ENCODE results near the gene FUT9.
A peak's percentile ranks its signal among the peaks of the same experiment; 100 is the strongest.
"Not testable (repeated sequence)": the region's sequence is repeated elsewhere in the genome, so short reads cannot be mapped to it uniquely, and the experiment has no call there.

FUT9 gene

DNA sequence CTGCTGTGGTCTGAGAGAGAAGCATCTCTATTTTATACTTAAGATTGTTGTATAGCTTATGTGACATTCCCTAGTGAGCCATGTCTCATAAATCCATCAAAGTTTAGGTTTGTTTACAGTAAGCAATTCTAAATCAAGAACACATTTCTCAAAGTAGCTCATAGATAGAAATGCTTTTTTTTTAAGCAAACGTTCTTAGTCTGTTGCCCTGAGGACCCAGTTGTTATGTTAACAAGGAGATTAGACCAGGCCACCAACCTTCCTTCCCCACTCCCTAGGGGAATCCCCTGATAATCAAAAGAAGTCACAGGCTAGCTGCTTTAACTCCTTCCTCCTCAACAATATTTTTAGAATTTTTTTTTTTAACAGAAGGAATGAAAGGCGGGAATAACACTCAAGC lies 169.0 kb downstream of the FUT9 start:
- DNase-seq = no peak

DNA sequence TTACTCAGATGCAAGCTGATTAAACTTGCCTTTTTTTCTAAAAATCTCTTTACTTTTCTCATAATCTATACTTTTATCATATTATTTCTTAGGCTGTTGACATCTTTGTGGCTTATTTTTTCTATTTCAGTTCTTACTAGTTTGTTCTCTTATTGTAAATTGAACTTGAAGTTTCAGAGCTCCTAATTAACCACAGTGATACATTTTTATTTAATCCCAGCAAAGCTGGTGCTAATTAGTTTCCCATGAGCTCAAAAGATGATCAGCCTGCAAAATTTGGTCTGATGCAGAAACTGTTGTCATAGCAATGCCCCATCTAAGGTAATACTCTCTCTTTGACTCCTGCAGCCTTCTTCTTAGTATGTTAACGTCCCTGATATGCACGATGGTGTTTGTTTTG lies 170.3 kb downstream of the FUT9 start:
- no peak for DNase-seq

DNA sequence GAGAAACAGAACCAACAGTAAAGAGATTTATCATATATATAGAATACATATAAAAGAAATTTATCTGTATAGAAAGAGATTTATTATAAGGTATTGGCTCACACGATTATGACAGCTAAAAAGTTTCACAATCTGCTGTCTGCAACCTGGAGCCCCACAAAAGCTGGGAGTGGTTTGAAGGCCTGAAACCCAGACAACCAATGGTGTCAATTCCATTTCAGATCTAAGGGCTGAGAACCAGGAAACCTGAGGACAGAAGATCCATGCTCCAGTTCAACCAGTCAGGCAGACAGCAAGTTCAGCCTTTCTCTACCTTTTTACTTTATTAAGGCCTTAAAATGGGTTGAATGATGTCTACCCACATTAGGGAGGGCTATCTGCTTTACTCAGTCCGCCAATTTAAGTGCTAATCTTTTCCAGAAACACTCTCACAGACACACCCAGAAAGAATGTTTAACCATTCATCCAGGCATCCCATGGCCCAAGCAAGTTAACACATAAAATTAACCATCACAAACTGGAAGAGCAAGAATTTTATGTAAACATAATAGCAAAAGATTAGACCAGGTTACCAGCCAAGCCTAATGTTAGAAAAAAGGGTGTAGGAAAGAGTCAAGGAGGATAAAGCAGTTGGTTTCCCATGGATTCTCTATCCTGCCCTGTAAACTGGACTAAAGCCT lies 170.9 kb downstream of the FUT9 start:
- no peak for DNase-seq

DNA sequence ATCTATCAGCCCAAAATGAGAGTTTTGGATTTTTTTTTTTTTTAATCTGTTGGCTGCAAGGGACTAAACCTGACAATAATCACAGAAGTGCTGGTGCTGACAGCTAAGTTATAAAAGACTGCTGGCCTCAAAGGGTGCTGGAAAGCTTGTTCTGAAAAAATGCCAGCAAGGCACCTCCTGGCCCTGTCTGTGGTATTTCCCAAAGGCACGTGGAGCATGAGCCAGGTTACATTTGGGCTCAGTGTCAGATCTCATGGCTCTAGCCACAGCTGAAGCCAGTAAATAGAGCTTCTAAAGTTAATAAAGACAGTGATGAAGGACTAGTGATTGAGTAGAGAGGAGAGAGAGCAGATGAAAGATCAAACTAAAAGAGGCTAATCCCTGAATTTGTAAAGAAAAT lies 178.9 kb downstream of the FUT9 start:
- DNase-seq = no peak

DNA sequence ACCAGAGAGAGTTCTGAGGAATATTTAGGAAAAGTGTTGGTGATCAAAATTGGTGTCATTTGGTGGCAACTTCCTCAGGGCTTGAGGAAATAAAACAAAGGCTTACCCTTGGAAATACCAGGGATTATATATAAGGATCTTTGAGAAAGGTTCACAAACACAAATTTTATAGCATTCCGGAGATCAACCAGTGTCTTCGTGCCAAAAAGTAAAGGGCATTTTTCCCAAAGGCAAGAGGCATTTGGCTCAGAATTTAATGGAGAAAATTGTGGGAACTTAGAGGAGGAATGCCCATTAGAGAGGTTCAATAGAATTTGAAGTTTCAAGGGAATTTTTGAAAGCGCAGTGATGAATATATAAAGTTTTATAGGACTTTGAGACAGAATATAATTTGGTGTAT lies 179.5 kb downstream of the FUT9 start:
- DNase-seq = no peak

DNA sequence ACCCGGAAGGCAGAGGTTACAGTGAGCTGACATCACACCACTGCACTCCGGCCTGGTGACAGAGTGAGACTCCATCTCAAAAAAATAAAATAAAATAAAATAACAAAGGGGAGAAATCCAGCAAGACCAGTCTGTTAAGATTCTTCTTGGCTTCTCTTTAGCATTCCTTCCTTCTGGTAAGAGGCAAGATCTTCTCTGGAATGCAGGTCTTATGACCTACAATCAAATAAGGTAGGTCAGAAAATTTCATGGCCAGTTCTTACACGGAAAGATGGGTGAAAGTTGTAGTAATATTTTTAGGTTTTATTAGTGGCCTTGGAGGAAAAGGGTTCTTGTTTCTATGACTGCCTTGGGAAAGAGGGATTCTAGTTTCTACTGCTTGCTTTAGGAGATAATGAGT lies 180.9 kb downstream of the FUT9 start:
- no peak for DNase-seq

DNA sequence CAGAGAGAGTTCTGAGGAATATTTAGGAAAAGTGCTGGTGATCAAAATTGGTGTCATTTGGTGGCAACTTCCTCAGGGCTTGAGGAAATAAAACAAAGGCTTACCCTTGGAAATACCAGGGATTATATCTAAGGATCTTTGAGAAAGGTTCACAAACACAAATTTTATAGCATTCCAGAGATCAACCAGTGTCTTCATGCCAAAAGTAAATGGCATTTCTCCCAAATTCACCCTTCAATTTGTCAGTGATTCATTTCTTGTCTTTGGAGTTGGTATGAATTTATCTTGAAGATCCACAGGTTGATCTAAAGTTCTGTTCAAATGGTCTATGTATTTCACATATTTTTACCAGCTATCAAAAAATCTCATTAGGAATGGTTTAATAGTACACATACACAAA lies 181.5 kb downstream of the FUT9 start:
- no peak for DNase-seq

DNA sequence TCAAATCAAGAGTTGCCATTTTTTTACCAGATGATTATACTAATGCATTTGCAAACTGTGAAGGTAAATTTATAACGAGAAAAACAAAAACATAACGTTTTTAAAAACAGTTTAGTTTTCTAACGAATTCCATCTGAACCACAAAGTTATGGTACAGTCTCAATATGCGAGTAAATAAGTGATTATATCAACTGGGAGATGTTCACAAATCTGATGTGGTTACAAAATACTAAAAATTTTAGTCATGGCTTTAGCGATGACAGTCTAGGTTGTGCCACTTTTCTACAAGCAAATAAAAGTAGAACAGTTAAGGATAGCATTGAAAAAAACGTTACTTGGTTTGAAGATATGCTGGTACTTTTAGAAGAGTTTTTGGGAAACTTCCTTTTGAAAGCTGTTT lies 186.8 kb downstream of the FUT9 start:
- no peak for DNase-seq

DNA sequence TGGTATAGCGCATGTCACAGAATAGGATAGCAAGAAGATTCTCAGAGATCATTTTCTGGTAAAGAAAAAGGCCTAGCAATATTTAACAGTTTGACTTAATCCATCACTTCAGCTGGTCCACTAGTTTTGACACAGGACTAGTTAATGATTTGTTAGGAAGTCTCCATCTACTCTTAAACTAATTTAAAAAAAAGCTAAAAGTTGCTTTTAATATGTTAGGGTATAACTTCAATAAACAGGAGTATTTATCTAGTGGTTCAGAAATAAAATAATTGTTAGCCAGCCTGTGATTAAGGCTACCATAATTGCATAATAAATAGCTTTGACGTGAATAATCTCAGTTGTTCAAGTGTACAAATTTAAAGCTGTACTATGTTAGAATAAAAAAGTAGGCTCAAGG lies 195.6 kb downstream of the FUT9 start:
- no peak for DNase-seq

DNA sequence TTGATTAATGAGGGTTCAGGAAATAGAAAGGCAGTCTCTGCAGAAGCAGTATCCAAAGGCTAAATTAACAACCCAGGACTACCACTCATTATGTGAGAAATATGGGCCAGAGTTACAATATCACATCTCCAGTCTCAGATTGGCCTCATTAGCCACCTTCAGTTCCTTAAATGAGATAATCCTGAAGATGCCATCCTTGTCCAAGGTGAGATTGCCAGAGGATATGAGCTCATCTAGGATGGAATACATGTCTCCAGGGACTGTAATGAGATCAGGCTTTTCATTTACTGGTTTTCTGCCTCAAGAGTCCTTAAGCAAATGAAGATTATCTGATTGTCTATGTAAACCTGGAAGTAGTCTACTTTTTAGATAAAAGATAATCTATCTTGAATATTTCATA lies 196.3 kb downstream of the FUT9 start:
- DNase-seq = no peak

DNA sequence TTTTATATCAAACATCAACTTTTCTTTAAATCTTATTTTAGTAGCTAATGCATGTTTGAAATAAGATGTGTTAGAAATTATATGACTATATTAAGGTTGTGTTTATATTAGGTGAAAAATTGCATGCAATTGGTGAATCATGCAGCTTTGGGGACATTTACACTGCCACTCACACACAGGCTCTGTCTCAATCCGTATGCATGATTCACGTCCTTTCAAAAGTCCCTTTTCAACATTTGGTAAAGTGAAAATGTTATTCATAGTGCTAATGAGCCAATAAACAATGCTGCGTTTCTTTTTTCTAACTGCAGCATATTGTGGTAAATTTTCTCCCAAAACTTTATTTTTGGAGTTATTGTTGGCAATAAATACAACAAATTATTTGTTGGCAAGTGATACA lies 198.0 kb downstream of the FUT9 start:
- DNase-seq = peak in 1 of 56 donors; percentile 6

DNA sequence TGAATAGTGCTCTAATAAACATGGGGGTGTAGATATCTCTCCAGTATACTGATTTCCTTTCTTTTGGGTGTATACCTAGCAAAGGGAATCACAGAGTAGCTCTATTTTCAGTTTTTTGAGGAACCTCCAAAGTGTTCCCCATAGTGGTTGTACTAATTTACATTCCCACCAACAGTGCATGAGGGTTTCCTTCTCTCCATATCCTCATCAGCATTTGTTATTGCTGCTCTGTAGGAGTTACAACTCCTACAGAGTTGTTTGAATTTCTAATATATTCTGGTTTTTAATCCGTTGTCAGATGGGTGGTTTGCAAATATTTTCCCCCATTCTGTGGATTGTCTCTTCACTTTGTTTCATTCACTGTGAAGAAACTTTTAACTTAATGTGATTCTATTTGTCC lies 207.9 kb downstream of the FUT9 start:
- DNase-seq = no peak

DNA sequence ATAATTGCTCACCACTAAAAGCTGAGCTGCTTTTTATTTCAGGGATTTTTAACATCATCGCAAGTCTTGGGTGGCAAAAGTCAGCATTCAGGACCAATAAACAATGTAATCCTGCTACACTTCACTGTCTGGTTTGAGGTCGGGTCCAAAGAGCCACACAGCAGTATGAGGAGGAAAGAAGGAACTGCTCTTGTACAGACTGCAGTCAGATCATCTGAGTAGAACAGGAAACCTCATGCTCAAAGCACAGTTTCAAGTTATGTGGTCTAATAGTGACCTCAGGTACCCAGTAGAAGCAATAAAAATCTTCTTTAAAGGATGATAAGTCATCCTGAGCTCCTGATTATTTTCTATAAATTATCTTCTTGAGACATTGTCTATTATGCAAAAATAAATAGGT lies 211.4 kb downstream of the FUT9 start:
- DNase-seq = no peak

DNA sequence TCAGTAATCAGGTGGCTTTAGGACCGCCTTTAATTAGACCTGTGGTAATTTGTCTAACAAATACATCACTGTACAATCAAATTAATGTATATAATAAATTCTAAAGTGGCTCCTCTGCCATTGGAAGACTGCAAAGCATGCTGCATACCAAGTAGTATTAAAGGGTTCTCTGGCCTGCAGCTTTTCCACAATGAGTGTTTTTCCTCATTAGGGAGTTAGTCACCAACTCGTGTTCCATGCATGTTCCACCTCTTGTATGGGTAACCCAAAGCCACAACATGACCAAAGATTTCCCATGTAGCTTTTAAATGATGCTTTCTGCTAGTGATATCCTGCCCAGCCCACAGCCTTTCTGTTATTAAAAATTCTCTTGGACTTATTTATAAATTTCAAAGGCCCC lies 218.7 kb downstream of the FUT9 start:
- no peak for DNase-seq

DNA sequence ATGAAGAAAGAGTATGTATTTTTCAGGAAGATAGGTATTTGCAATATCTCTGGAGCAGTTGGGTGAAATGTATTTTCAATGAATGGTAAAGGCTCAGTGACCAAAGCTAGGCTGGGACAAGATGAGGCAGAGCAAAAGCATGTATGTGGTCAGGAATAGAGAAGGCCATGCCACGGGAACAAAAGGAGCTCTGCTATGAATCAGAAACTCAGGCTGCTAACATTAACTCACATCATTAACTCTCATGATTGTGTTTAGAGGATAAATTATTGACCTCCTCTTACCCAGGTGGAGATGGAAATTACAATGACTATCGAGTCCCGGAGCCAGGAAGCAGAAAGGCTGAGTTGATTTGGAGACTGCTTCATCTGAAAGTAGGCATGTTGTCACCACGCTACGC lies 220.2 kb downstream of the FUT9 start:
- no peak for DNase-seq

DNA sequence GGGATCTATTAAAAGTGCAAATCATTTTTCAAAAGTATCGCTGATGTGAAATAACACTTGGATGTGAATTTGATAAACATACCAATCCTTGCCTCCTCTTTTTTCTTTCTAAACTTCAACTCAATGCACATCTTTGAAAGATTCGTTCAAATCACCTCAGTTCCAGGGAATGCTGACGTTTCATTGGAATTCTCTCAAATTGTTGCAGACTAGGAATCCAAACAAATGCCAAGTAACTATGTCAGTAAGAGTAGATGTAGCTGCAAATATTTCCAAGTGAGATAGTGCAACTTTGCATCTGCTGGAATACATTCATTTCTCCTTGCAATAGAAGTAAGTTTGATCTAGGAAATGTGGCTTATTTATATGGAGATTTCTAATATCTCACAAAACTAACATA lies 220.7 kb downstream of the FUT9 start:
- DNase-seq = no peak

DNA sequence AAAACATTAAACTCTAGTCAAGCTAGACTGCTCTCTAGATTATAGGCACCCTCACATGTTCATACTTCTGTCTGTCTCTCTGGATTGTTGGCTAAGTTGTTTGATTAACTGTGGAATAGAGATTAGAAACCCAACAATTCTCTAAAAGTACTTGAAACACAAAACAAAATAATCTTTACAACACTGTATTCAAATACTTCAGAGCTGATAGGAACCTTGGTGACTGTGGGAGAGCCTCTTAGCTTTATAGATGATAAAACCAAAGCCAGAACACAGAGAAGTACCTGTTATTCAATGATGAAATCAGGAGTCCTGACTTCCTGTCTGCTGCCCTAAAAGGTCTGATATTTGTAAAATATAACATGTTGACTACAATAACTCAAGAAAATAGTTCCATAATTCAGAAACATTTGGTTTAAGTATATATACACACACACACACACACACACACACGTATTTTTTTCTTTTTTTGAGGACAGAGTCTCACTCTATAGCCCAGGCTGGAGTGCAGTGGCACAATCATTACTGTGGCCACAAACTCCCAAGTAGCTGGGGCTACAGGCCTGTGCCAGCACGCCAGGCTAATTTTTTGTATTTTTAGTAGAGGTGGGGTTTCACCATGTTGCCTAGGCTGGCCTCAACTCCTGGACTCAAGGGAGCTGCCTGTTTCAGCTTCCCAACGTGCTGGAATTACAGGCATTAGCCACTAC lies 222.0 kb downstream of the FUT9 start:
- DNase-seq = no peak

DNA sequence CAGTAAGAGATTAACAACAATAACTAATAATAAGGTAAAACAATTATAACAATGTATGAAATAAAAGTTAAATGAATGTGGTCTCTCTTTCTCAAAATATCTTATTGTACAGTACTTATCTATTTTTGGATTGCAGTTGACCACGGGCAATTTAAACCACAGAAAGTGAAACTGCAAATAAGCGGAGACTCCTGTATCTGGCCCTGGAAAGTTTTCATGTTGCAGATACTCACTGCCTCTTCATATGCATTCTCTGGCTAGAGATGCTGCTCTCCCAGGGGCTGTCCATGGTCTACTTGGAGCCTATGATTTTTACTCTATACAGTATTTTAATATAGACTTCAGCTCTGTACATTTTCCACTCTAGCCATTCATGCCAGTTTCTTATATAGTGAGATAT lies 230.8 kb downstream of the FUT9 start:
- no peak for DNase-seq

DNA sequence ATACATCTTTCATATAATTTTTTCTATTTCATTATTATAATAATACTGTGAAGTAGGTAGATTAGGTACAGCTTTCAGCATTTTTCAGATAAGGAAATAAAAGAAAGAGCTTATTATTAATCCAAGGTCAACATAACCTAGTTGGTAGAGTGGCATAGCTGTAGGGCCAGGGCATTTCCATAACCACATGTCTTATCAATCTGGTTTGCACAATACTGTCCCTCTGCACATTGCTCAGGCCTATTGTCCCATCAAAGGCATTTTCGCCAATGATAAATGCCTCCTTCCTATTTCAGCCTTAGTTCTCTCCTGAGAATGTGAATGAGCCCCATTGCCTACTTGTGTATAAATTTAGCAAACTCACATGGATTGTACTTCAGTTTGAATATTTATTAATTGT lies 234.0 kb downstream of the FUT9 start:
- no peak for DNase-seq

DNA sequence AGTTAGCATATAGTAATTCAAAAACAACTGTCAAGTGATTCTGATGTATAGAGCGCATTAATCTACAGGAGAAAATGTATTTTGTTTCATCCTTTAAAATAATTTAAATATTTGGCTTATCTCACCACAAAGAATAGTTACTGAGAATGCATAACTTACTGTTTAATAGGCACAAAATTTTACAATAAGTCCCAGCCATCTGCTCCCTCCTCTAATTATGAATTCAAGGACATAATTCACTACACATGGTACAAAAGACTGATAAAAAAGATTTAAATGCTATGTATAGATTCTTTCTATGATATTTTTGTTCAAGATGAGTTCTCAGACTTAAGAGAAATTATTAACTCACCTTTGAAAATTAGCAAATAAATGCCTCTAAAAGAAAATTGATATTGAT lies 242.0 kb downstream of the FUT9 start:
- no peak for DNase-seq

DNA sequence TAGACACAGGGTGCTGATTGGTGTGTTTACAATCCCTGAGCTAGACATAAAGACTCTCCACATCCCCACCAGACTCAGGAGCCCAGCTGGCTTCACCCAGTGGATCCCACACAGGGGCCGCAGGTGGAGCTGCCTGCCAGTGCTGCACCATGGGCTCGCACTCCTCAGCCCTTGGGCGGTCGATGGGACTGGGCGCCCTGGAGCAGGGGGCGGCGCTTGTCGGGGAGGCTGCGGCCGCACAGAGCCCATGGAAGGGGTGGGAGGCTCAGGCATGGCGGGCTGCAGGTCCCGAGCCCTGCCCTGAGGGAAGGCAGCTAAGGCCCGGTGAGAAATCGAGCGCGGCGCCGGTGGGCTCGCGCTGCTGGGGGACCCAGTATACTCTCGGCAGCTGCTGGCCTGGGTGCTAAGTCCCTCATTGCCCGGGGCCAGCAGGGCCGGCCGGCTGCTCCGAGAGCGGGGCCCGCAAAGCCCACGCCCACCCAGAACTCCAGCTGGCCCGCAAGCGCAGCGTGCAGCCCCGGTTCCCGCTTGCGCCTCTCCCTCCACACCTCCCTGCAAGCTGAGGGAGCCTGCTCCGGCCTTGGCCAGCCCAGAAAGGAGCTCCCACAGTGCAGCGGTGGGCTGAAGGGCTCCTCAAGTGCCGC lies 245.1 kb downstream of the FUT9 start:
- DNase-seq = not testable (repeated sequence)

Measured in nucleus accumbens (tissue), 56 donors.